H1 (cell line): ENCODE data around the gene ARRDC1. TPM values are rescaled to one million over a fixed set of nuclear protein-coding genes. Genes with fewer than 3 reads are reported as not detected.

Experiments
- CTCF ChIA-PET: fragments of 300-600 bp; sonication (Branson Sonifier 250); formaldehyde crosslinking; loops from one replicate; lab custom pipeline; 2021; ENCODE audit not compliant: partially characterized antibody; lab: Charles Lee
- POLR2A ChIA-PET: fragments of 300-600 bp; sonication (Branson Sonifier 250); formaldehyde crosslinking; loops from one replicate; lab custom pipeline; 2021; ENCODE audit warnings: inconsistent platforms; ENCODE audit not compliant: partially characterized antibody; lab: Charles Lee
- DNase-seq, 2 experiments: peaks; one replicate each; pipeline versions ENCODE4 v3.0.0 to v3.0.0-alpha.2; 2010 to 2022; ENCODE audit warnings: low spot score in 2 of 2, low read depth in 1 of 2, mixed read lengths in 1 of 2
- FAIRE-seq: peaks from 2 replicates; lab custom pipeline; 2011; peaks lifted over from hg19 to GRCh38; lab: Jason Lieb, UNC
- H2AFZ ChIP-seq: 2 replicates; pipeline ENCODE4 v1.8.1; 2012; ENCODE audit warnings: low read length, inconsistent platforms
- H2AK5ac ChIP-seq: 2 replicates; pipeline ENCODE4 v1.6.1; 2013; ENCODE audit warnings: low read depth, low read length
- H2BK120ac ChIP-seq: replicated peaks from 2 replicates; pipeline ENCODE3; 2013; ENCODE audit warnings: low read depth, low read length, inconsistent platforms
- H2BK12ac ChIP-seq: 2 replicates; pipeline ENCODE4 v1.6.1; 2013; ENCODE audit warnings: low read depth, low read length
- H2BK15ac ChIP-seq: 2 replicates; pipeline ENCODE4 v1.6.1; 2013; ENCODE audit warnings: low read length
- H2BK20ac ChIP-seq: 2 replicates; pipeline ENCODE4 v1.6.1; 2013; ENCODE audit warnings: low read length
- H2BK5ac ChIP-seq: 2 replicates; pipeline ENCODE4 v1.6.1; 2013; ENCODE audit warnings: low read depth, low read length
- H3K14ac ChIP-seq: 2 replicates; pipeline ENCODE4 v1.6.1; 2013; ENCODE audit warnings: inconsistent platforms; ENCODE audit not compliant: insufficient read length
- H3K18ac ChIP-seq: 2 replicates; pipeline ENCODE4 v1.6.1; 2013; ENCODE audit warnings: low read length; ENCODE audit errors: extremely low read depth
- H3K23ac ChIP-seq: 2 replicates; pipeline ENCODE4 v1.6.1; 2013; ENCODE audit warnings: inconsistent platforms; ENCODE audit not compliant: insufficient read length
- H3K23me2 ChIP-seq: 2 replicates; pipeline ENCODE4 v1.6.1; 2013; ENCODE audit warnings: low read depth, low read length
- H3K27ac ChIP-seq: 2 replicates; pipeline ENCODE4 v1.6.1; 2011; ENCODE audit warnings: low read depth, low read length, inconsistent platforms
- H3K27me3 ChIP-seq, 4 experiments: replicated peaks in 1 of 4; 1 replicate in 1 of 4; 2 replicates in 3 of 4; pipeline versions ENCODE4 v1.6.1 to v1.8.1; 2011 to 2013; ENCODE audit warnings: low read length in 3 of 4, mild to moderate bottlenecking in 3 of 4, inconsistent platforms in 2 of 4, mixed read lengths in 2 of 4, moderate library complexity in 1 of 4; ENCODE audit not compliant: control insufficient read depth in 3 of 4, insufficient read depth in 3 of 4; ENCODE audit errors: extremely low read depth in 1 of 4
- H3K36me3 ChIP-seq, 4 experiments: 2 replicates each; pipeline versions ENCODE4 v1.6.1 to v1.8.1; 2011 to 2013; ENCODE audit warnings: mild to moderate bottlenecking in 4 of 4, low read length in 3 of 4, moderate library complexity in 2 of 4, control low read depth in 1 of 4, inconsistent platforms in 1 of 4; ENCODE audit not compliant: insufficient read depth in 4 of 4, control insufficient read depth in 2 of 4
- H3K4ac ChIP-seq: replicated peaks from 2 replicates; pipeline ENCODE3; 2013; ENCODE audit warnings: low read length, low read depth, mixed read lengths, inconsistent platforms; ENCODE audit not compliant: insufficient read length
- H3K4me1 ChIP-seq, 4 experiments: replicated peaks in 1 of 4; 1 replicate in 1 of 4; 2 replicates in 3 of 4; pipeline versions ENCODE4 v1.6.1 to v1.8.1; 2011 to 2013; ENCODE audit warnings: low read length in 3 of 4, inconsistent platforms in 2 of 4, mixed read lengths in 1 of 4; ENCODE audit not compliant: insufficient read depth in 4 of 4, control insufficient read depth in 3 of 4
- H3K4me2 ChIP-seq, 2 experiments: 2 replicates each; pipeline versions ENCODE4 v1.6.1 to v1.8.1; 2011 to 2013; ENCODE audit warnings: low read depth in 2 of 2, low read length in 2 of 2, control low read depth in 1 of 2, inconsistent platforms in 1 of 2, mild to moderate bottlenecking in 1 of 2; ENCODE audit not compliant: insufficient read depth in 1 of 2
- H3K4me3 ChIP-seq, 4 experiments: fragments of 200-600, 300-600 bp in 1 of 4; sonication (generic), shearing (Covaris generic), sonication (Bioruptor Twin) in 1 of 4; 2 replicates each; pipeline versions ENCODE4 v1.5.1 to v1.8.1; 2011 to 2016; ENCODE audit warnings: low read length in 4 of 4, low read depth in 3 of 4, control low read depth in 2 of 4, inconsistent platforms in 2 of 4, mild to moderate bottlenecking in 2 of 4, mixed read lengths in 1 of 4, moderate library complexity in 1 of 4; ENCODE audit not compliant: insufficient read depth in 2 of 4; ENCODE audit errors: extremely low read depth in 1 of 4
- H3K56ac ChIP-seq: replicated peaks from 2 replicates; pipeline ENCODE3; 2013; ENCODE audit warnings: low read depth, mild to moderate bottlenecking, mixed read lengths, low read length, inconsistent platforms; ENCODE audit not compliant: insufficient read length
- H3K79me1 ChIP-seq: 2 replicates; pipeline ENCODE4 v1.6.1; 2013; ENCODE audit warnings: low read depth, low read length, control low read depth
- H3K79me2 ChIP-seq, 2 experiments: 2 replicates each; pipeline versions ENCODE4 v1.6.1 to v1.8.1; 2012 to 2013; ENCODE audit warnings: low read length in 2 of 2, mild to moderate bottlenecking in 2 of 2, inconsistent platforms in 1 of 2; ENCODE audit not compliant: insufficient read depth in 2 of 2, control insufficient read depth in 1 of 2
- H3K9ac ChIP-seq, 4 experiments: replicated peaks in 1 of 4; 1 replicate in 1 of 4; 2 replicates in 3 of 4; pipeline versions ENCODE4 v1.6.1 to v1.8.1; 2011 to 2013; ENCODE audit warnings: low read depth in 3 of 4, low read length in 3 of 4, control low read depth in 2 of 4, mild to moderate bottlenecking in 2 of 4, moderate library complexity in 2 of 4, inconsistent platforms in 1 of 4; ENCODE audit errors: extremely low read depth in 1 of 4
- H3K9me3 ChIP-seq, 2 experiments: 2 replicates each; pipeline versions ENCODE4 v1.6.1 to v1.8.1; 2012 to 2013; ENCODE audit warnings: mild to moderate bottlenecking in 2 of 2, moderate library complexity in 2 of 2, control low read depth in 1 of 2, inconsistent platforms in 1 of 2, low read depth in 1 of 2, low read length in 1 of 2, mixed read lengths in 1 of 2; ENCODE audit not compliant: insufficient read depth in 2 of 2
- H4K20me1 ChIP-seq, 2 experiments: replicated peaks in 1 of 2; 2 replicates each; pipeline versions ENCODE3 to v1.8.1; 2011 to 2013; ENCODE audit warnings: inconsistent platforms in 2 of 2, low read length in 2 of 2, mild to moderate bottlenecking in 1 of 2; ENCODE audit not compliant: insufficient read depth in 2 of 2, control insufficient read depth in 1 of 2
- H4K5ac ChIP-seq: 2 replicates; pipeline ENCODE4 v1.6.1; 2013; ENCODE audit warnings: low read length, low read depth, mixed read lengths, inconsistent platforms; ENCODE audit not compliant: insufficient read length
- H4K8ac ChIP-seq: 2 replicates; pipeline ENCODE4 v1.8.0; 2013; ENCODE audit warnings: mild to moderate bottlenecking, moderate library complexity, low read length, inconsistent platforms; ENCODE audit not compliant: insufficient read depth; ENCODE audit errors: extremely low read depth
- H4K91ac ChIP-seq: replicated peaks from 2 replicates; pipeline ENCODE3; 2013; ENCODE audit warnings: low read length, mixed read lengths, inconsistent platforms; ENCODE audit not compliant: insufficient read length
- CEBPB ChIP-seq: IDR thresholded peaks from 2 replicates; pipeline ENCODE4 v1.6.1; 2012; ENCODE audit warnings: low read depth, low read length
- CTCF ChIP-seq, 3 experiments: IDR thresholded peaks; 1 replicate in 2 of 3; 2 replicates in 1 of 3; pipeline versions ENCODE4 v1.5.1 to v1.6.1; 2011; ENCODE audit warnings: low read length in 3 of 3, mild to moderate bottlenecking in 3 of 3, inconsistent platforms in 2 of 3, low read depth in 1 of 3, moderate library complexity in 1 of 3; ENCODE audit not compliant: insufficient read depth in 1 of 3; ENCODE audit errors: control extremely low read depth in 1 of 3
- GTF2F1 ChIP-seq: IDR thresholded peaks from 2 replicates; pipeline ENCODE4 v1.6.1; 2012; ENCODE audit warnings: low read depth, low read length, improper control_type of control experiment, borderline replicate concordance
- POLR2A ChIP-seq, 2 experiments: IDR thresholded peaks; 1 replicate in 1 of 2; 2 replicates in 1 of 2; pipeline ENCODE4 v1.6.1; 2011; ENCODE audit warnings: low read depth in 2 of 2, low read length in 2 of 2, mild to moderate bottlenecking in 2 of 2; ENCODE audit errors: control extremely low read depth in 1 of 2
- SP2 ChIP-seq: IDR thresholded peaks from 2 replicates; pipeline ENCODE4 v1.6.1; 2012; ENCODE audit warnings: mild to moderate bottlenecking, low read length, inconsistent platforms
- TAF1 ChIP-seq: IDR thresholded peaks from 2 replicates; pipeline ENCODE4 v1.6.1; 2011; ENCODE audit warnings: mild to moderate bottlenecking, low read depth, low read length
- YY1 ChIP-seq: IDR thresholded peaks from 2 replicates; pipeline ENCODE4 v1.6.1; 2011; ENCODE audit warnings: low read depth, mild to moderate bottlenecking, low read length
- WGBS, 2 experiments: shearing (Covaris generic) in 1 of 2; methylation state at CpG; one replicate each; pipeline versions ENCODE4 v1.1.6 to v1.1.7; 2013 to 2015; ENCODE audit warnings: low lambda C conversion rate in 2 of 2, mixed read lengths in 2 of 2, inconsistent platforms in 1 of 2, low coverage in 1 of 2, missing lambda C conversion rate in 1 of 2; ENCODE audit not compliant: insufficient replicate concordance in 2 of 2, insufficient coverage in 1 of 2, insufficient read length in 1 of 2; ENCODE audit errors: extremely low coverage in 1 of 2, missing lambda C conversion rate in 1 of 2; 5-methylcytosine and 5-hydroxymethylcytosine counted together
- polyA plus RNA-seq, 7 experiments: library from polyadenylated mRNA; depleted of rRNA in 3 of 7; stranded (reverse) in 5 of 7; unstranded in 2 of 7; fragments of >200 nt in 5 of 7; fragments of 200-250 nt in 2 of 7; gene quantifications; 1 replicate in 5 of 7; 2 replicates in 1 of 7; 4 replicates in 1 of 7; pipeline versions ENCODE4 v1.2.1 to v1.2.3, GENCODE V29; 2011 to 2013; ENCODE audit warnings: missing spikeins in 2 of 7, mixed read lengths in 2 of 7
- total RNA-seq: library from RNA; stranded (reverse); fragmentation: NEBNext Ultra II Directional; extraction: Animal tissue kit (Norgen Biotek cat#: 25700); gene quantifications from 2 replicates; pipeline ENCODE4 v1.2.1, GENCODE V29; 2021
- TF ChIP-seq, protein P1 (sequence below): IDR thresholded peaks from 2 replicates; pipeline ENCODE4 v1.6.1; 2012; ENCODE audit warnings: inconsistent platforms

ARRDC1 gene
- total and polyA plus RNA-seq, 2 of the 8 experiments (the other 6 are each of a cell fraction or from before 2014, with no cell fraction given), result 22.0 to 58.4 TPM

DNA sequence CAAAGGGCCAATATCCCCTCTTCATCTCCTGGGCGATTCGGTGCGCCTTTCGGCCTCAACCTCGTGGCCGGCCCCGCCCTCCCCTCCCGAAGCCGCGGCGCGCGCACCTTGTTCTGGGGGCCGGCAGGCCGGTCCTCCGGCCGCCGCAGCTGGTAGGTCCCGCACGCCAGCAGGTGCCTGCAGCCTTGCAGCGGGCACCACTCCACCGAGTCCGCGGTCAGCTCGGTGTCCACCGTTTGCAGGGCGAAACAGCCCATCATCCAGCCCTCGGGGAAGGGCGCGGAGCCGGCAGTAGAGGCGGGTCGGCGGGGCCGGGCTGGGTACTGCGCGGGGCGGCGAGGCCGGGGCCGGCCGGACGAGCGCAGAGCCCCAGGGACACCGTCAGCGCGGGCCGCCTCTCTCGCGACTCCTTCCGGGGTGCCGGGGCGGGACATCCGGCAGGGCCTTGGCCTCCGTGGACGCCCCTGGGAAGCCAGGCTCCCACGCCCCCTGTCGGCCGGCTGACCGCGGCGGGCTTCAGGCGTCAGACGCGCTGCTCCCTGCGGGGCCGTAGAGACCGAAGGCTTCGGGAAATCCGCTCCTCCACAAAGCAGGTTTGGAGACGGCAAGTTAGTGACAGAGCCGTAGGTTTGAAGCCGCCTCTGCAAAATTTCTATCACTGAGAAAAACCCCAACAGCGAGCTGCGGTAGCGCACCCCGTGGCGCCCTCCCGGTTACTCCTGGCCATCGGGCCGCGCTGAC, 26.8 kb upstream of the ARRDC1 start, which contains the start of gene DPH7:
DPH7 (minus strand) TSS at position 408 of the 741 bp plus-strand sequence; CDS start at position 260, 148 bp downstream.
- peak; percentile 78 to 99 for DNase-seq
- H3K23ac ChIP-seq, result no peak within 1 kb of the TSS
- no peak within 1 kb of the TSS for H3K14ac ChIP-seq
- POLR2A ChIA-PET, result interaction anchor here (0.7 to 4.6 kb wide), 7 partner anchors 12 to 155 kb away, joined by 3 to 45 read pairs (median 6); partner anchors contain the start of genes EHMT1, EXD3, MRPL41 and NOXA1
- no peaks in the 10 kb centered on the region for H3K9me3 ChIP-seq
- H3K18ac ChIP-seq, result peak within 1 kb of the TSS; percentile 97
- H3K79me1 ChIP-seq, result peaks cover 23% of the 10 kb centered on the region
- H4K8ac ChIP-seq, result no peak within 1 kb of the TSS
- H2BK20ac ChIP-seq, result no peak within 1 kb of the TSS
- H2AFZ ChIP-seq, result no peak within 1 kb of the TSS; the same call in 1 of the 2 replicates
- H4K91ac ChIP-seq, result peak within 1 kb of the TSS; percentile 89
- H4K5ac ChIP-seq, result peak within 1 kb of the TSS; percentile 98
- no peak within 1 kb of the TSS for H2AK5ac ChIP-seq
- no peak within 1 kb of the TSS for H3K4ac ChIP-seq
- no peak for FAIRE-seq
- no peak within 1 kb of the TSS for H2BK15ac ChIP-seq
- H2BK5ac ChIP-seq, result peak within 1 kb of the TSS; percentile 82; the same call in 1 of the 2 replicates
- peak within 1 kb of the TSS; percentile 87 to 90 (median 88) for H3K4me3 ChIP-seq
- H4K20me1 ChIP-seq, result peaks cover 12 to 41% of the 10 kb centered on the region in 2 experiments
- H3K36me3 ChIP-seq, result peaks cover 31 to 54% (median 38%) of the 10 kb centered on the region in 4 experiments
- WGBS, 2 experiments, result 6% methylated on average over 65 of the region's 82 CpGs; no CpG with 5 or more reads in 1 of the 2 experiments
- no peak within 1 kb of the TSS for H2BK12ac ChIP-seq
- H3K9ac ChIP-seq, result peak within 1 kb of the TSS; percentile 64 to 90 (median 82)
- H2BK120ac ChIP-seq, result no peak within 1 kb of the TSS
- H3K23me2 ChIP-seq, result peaks cover 3% of the 10 kb centered on the region; the same call in 1 of the 2 replicates
- peaks cover 0 to 23% (median 7%) of the 10 kb centered on the region in 4 experiments; a peak in 6 of 7 replicates for H3K4me1 ChIP-seq
- peak within 1 kb of the TSS; percentile 71 to 92 for H3K4me2 ChIP-seq
- CTCF ChIA-PET, result interaction anchor here (0.5 to 5.9 kb wide), 8 partner anchors 10 to 158 kb away, joined by 3 to 46 read pairs (median 4); no protein-coding TSS in a partner anchor
- peaks cover 12 to 35% of the 10 kb centered on the region in 2 experiments for H3K79me2 ChIP-seq
- peak within 1 kb of the TSS; percentile 90 for H3K56ac ChIP-seq
- H3K27ac ChIP-seq, result peak within 1 kb of the TSS; percentile 66; the same call in 1 of the 2 replicates
- no peaks in the 10 kb centered on the region for H3K27me3 ChIP-seq
- TF ChIP-seq GTF2F1 (no peak), SP2 (peak; percentile 37; the same call in 1 of the 2 replicates), TAF1 (peak; percentile 66; the same call in 1 of the 2 replicates), CTCF (IDR thresholded peaks at IDR 0.05; ENCODE audit: control extremely low read depth in 1 of 3, insufficient read depth in 1 of 3, low read depth in 1 of 3, low read length in 3 of 3) (peak in 2 of 3 experiments; percentile 87 to 92; a peak in 3 of 4 replicates), POLR2A (IDR thresholded peaks at IDR 0.05; ENCODE audit: control extremely low read depth in 1 of 2, low read depth in 2 of 2, low read length in 2 of 2) (peak in 1 of 2 experiments; percentile 87; a peak in 2 of 3 replicates), CEBPB (no peak), YY1 (no peak)
- TF ChIP-seq, protein P1, sequence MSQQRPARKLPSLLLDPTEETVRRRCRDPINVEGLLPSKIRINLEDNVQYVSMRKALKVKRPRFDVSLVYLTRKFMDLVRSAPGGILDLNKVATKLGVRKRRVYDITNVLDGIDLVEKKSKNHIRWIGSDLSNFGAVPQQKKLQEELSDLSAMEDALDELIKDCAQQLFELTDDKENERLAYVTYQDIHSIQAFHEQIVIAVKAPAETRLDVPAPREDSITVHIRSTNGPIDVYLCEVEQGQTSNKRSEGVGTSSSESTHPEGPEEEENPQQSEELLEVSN, result peak; percentile 17; the same call in 1 of the 2 replicates
